ENCODE data around the gene FBXL7. TPM values are rescaled to one million over a fixed set of nuclear protein-coding genes. Genes with fewer than 3 reads are reported as not detected.
A peak's percentile ranks its signal among the peaks of the same experiment; 100 is the strongest.

FBXL7 gene
- total RNA-seq, 6 experiments from 2014 or later: 12.7 to 19.2 (median 16.8) TPM

GRCh38 chr5:15977851-15978250 is 477.9 kb downstream of the FBXL7 start:
- Mint-ChIP-seq H3K27me3 (ENCODE audit: insufficient read depth) (peaks cover 13% of the 10 kb centered on the region), H3K9me3 (no peaks in the 10 kb centered on the region), H3K27ac (no peak overlapping the region), H3K4me3 (no peak overlapping the region), H3K36me3 (ENCODE audit: low read depth) (no peaks in the 10 kb centered on the region), H3K4me1 (ENCODE audit: low read depth) (no peaks in the 10 kb centered on the region)
- TF ChIP-seq CTCF (IDR thresholded peaks at IDR 0.05): no peak
- no peak for DNase-seq

- Mint-ChIP-seq H3K27me3 (ENCODE audit: insufficient read depth) (peaks cover 13% of the 10 kb centered on the region), H3K4me1 (ENCODE audit: low read depth) (no peaks in the 10 kb centered on the region), H3K4me3 (no peak overlapping the region), H3K27ac (no peak overlapping the region), H3K36me3 (ENCODE audit: low read depth) (no peaks in the 10 kb centered on the region), H3K9me3 (no peaks in the 10 kb centered on the region)
- TF ChIP-seq CTCF (IDR thresholded peaks at IDR 0.05): no peak
- DNase-seq: no peak
Measured at GRCh38 chr5:15980835-15981234, 480.9 kb downstream of the FBXL7 start.

- Mint-ChIP-seq H3K4me3 (no peak overlapping the region), H3K27ac (no peak overlapping the region), H3K36me3 (ENCODE audit: low read depth) (no peaks in the 10 kb centered on the region), H3K27me3 (ENCODE audit: insufficient read depth) (peaks cover 12% of the 10 kb centered on the region), H3K9me3 (no peaks in the 10 kb centered on the region), H3K4me1 (ENCODE audit: low read depth) (no peaks in the 10 kb centered on the region)
- no peak for DNase-seq
- no peak for TF ChIP-seq CTCF (IDR thresholded peaks at IDR 0.05)
Measured at GRCh38 chr5:15983392-15983791, 483.4 kb downstream of the FBXL7 start.

Small RNA genes within 50 kb of the gene (microRNA-seq; reads per million reads assigned to microRNA genes)
- 1,719 reads per million, percentile 79 among the genes with 10 or more reads in this experiment for gene MIR887
